HepG2 (cell line): Measurements from ENCODE around the gene AHCY. TPM values are rescaled to one million over a fixed set of nuclear protein-coding genes. Genes with fewer than 3 reads are reported as not detected.
A peak's percentile ranks its signal among the peaks of the same experiment; 100 is the strongest.

Source experiments
- AHDC1 ChIP-seq: sonication (generic); formaldehyde crosslinking; IDR thresholded peaks from 2 replicates; pipeline ENCODE4 v1.5.1; 2020; ENCODE audit warnings: mild to moderate bottlenecking, missing genetic modification reagents, borderline replicate concordance
- FOXO4 ChIP-seq: sonication (generic); formaldehyde crosslinking; conservative IDR thresholded peaks from 2 replicates; pipeline ENCODE4 v1.8.1; 2023; ENCODE audit warnings: missing genetic modification reagents
- NR2F2 ChIP-seq: IDR thresholded peaks from 2 replicates; pipeline ENCODE4 v1.6.1; 2012; ENCODE audit warnings: low read depth, inconsistent platforms, borderline replicate concordance
- NR2F6 ChIP-seq, 2 experiments: IDR thresholded peaks; 2 replicates each; pipeline ENCODE4 v1.6.1; 2016; ENCODE audit warnings: antibody characterized with exemption in 1 of 2, mild to moderate bottlenecking in 1 of 2
- PAXIP1 ChIP-seq: sonication (generic); formaldehyde crosslinking; conservative IDR thresholded peaks from 2 replicates; pipeline ENCODE4 v1.4.0; 2020; ENCODE audit warnings: mild to moderate bottlenecking, missing genetic modification reagents, moderate library complexity
- TCF7 ChIP-seq: sonication (generic); IDR thresholded peaks from 2 replicates; pipeline ENCODE4 v1.6.1; 2016; ENCODE audit warnings: antibody characterized with exemption, low read depth
- YY1 ChIP-seq: IDR thresholded peaks from 2 replicates; pipeline ENCODE4 v1.6.1; 2011; ENCODE audit warnings: low read length, low read depth, moderate library complexity, mild to moderate bottlenecking; ENCODE audit not compliant: insufficient read depth, insufficient replicate concordance
- ZBTB38 ChIP-seq: sonication (generic); formaldehyde crosslinking; IDR thresholded peaks from 2 replicates; pipeline ENCODE4 v1.5.1; 2020; ENCODE audit warnings: mild to moderate bottlenecking, missing genetic modification reagents
- ZEB1 ChIP-seq: IDR thresholded peaks from 2 replicates; pipeline ENCODE4 v1.6.1; 2012; ENCODE audit warnings: mild to moderate bottlenecking, low read depth, inconsistent platforms; ENCODE audit not compliant: insufficient replicate concordance
- ZNF331 ChIP-seq: sonication (generic); formaldehyde crosslinking; IDR thresholded peaks from 2 replicates; pipeline ENCODE4 v1.4.0; 2020; ENCODE audit warnings: missing genetic modification reagents
- ZNF362 ChIP-seq: sonication (generic); formaldehyde crosslinking; IDR thresholded peaks from 2 replicates; pipeline ENCODE4 v1.4.0; 2020; ENCODE audit warnings: missing genetic modification reagents, mild to moderate bottlenecking, borderline replicate concordance
- ZNF75D ChIP-seq: sonication (generic); formaldehyde crosslinking; IDR thresholded peaks from 2 replicates; pipeline ENCODE4 v1.8.1; 2023; ENCODE audit warnings: missing genetic modification reagents, mild to moderate bottlenecking, borderline replicate concordance
- ZNF777 ChIP-seq: sonication (generic); formaldehyde crosslinking; IDR thresholded peaks from 2 replicates; pipeline ENCODE4 v1.4.0; 2020; ENCODE audit warnings: missing genetic modification reagents
- ZNF788 ChIP-seq: sonication (generic); formaldehyde crosslinking; IDR thresholded peaks from 2 replicates; pipeline ENCODE4 v1.5.0; 2020; ENCODE audit warnings: mild to moderate bottlenecking, missing genetic modification reagents, borderline replicate concordance
- ZNF83 ChIP-seq: sonication (generic); formaldehyde crosslinking; IDR thresholded peaks from 2 replicates; pipeline ENCODE4 v1.4.0; 2020; ENCODE audit warnings: missing genetic modification reagents, mild to moderate bottlenecking, borderline replicate concordance
- ZSCAN29 ChIP-seq: sonication (generic); formaldehyde crosslinking; conservative IDR thresholded peaks from 2 replicates; pipeline ENCODE4 v1.4.0; 2020; ENCODE audit warnings: mild to moderate bottlenecking, missing genetic modification reagents
- polyA plus RNA-seq, 8 experiments: library from polyadenylated mRNA; depleted of rRNA in 3 of 8; stranded (reverse) in 7 of 8; unstranded in 1 of 8; fragments of >200 nt; fragmentation: Illumina TruSeq in 4 of 8; extraction: Trizol in 4 of 8; gene quantifications; 2 replicates each; pipeline versions ENCODE4 v1.2.1 to v1.2.3, GENCODE V29; 2011 to 2016; ENCODE audit warnings: low read depth in 4 of 8, missing spikeins in 1 of 8, mixed read lengths in 1 of 8; ENCODE audit not compliant: insufficient read depth in 1 of 8
- total RNA-seq, 5 experiments: library from RNA; depleted of rRNA; stranded (reverse); fragments of >200 nt; fragmentation: Illumina TruSeq; extraction: Trizol; gene quantifications; 2 replicates each; pipeline ENCODE4 v1.2.3, GENCODE V29; 2016; ENCODE audit warnings: low read depth in 1 of 5

AHCY gene
- total and polyA plus RNA-seq, 2 of the 13 experiments (the other 11 are each of a cell fraction or from before 2014, with no cell fraction given) = 407 to 419 TPM

GRCh38 chr20:34330861-34331544 is 27.8 kb upstream of the AHCY start (continued):
- peak; percentile 75; the same call in 1 of the 2 replicates for TF ChIP-seq ZSCAN29
- TF ChIP-seq ZEB1 = peak; percentile 47
- TF ChIP-seq TCF7 = peak; percentile 58; the same call in 1 of the 2 replicates
- TF ChIP-seq ZNF75D (CRISPR knock-in tag) = 0 out of 2 replicates have a peak, but pooled peaks have one; percentile 63
- TF ChIP-seq ZBTB38 = peak; percentile 12; the same call in 1 of the 2 replicates
- TF ChIP-seq ZNF788 (CRISPR knock-in tag) = peak; percentile 21; the same call in 1 of the 2 replicates
- peak; percentile 68 for TF ChIP-seq PAXIP1 (CRISPR knock-in tag)
- TF ChIP-seq FOXO4 (CRISPR knock-in tag) = peak; percentile 94; the same call in 1 of the 2 replicates
- TF ChIP-seq ZNF777 (CRISPR knock-in tag) = peak; percentile 65; the same call in 1 of the 2 replicates
- TF ChIP-seq ZNF331 (CRISPR knock-in tag) = peak; percentile 23; the same call in 1 of the 2 replicates
- TF ChIP-seq YY1 = peak; percentile 6
- peak; percentile 94 for TF ChIP-seq ZNF362
- 0 out of 2 replicates have a peak, but pooled peaks have one; percentile 41 for TF ChIP-seq ZNF83 (CRISPR knock-in tag)
- peak; percentile 16; the same call in 1 of the 2 replicates for TF ChIP-seq AHDC1 (CRISPR knock-in tag)
- TF ChIP-seq NR2F6 (IDR thresholded peaks at IDR 0.05) = peak; percentile 79
- TF ChIP-seq NR2F6 (CRISPR knock-in tag; IDR thresholded peaks at IDR 0.05) = peak; percentile 79; the same call in 1 of the 2 replicates
- peak; percentile 27; the same call in 1 of the 2 replicates for TF ChIP-seq NR2F2
